ENCODE data around the gene CTIF.

DNA sequence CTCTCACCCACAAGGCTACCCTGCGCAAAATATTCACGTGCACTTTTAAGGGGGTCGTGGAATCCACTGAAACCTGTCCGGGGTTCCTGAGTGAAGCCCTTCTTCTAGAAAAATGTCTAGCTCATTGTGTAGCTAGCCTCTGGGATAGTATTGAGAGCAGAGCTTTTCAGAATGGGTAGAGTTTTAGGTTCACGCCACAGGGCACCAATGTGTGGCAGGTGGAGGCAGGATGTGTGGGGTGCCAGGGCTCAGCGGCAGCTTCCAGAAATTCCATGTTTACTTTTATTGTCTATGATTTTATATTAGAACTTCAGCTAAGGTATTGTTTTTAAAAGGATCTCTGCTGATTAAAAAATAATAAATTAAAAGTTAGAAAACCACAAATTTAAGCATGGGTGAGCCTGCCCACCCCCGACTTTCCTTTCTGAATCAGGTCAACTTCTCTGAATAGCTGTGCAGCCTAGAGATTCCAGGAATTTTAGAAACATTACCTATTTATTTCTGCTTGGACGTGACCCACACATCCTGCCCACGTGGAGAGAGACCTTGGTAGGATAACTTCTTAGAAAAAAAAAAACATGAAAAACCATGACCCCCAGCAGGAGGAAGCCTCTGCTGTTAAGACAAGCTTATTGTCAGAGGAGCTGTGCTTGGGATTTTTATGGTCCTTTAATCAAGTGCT lies 163.7 kb downstream of the CTIF start:
- TF ChIP-seq, protein P1, sequence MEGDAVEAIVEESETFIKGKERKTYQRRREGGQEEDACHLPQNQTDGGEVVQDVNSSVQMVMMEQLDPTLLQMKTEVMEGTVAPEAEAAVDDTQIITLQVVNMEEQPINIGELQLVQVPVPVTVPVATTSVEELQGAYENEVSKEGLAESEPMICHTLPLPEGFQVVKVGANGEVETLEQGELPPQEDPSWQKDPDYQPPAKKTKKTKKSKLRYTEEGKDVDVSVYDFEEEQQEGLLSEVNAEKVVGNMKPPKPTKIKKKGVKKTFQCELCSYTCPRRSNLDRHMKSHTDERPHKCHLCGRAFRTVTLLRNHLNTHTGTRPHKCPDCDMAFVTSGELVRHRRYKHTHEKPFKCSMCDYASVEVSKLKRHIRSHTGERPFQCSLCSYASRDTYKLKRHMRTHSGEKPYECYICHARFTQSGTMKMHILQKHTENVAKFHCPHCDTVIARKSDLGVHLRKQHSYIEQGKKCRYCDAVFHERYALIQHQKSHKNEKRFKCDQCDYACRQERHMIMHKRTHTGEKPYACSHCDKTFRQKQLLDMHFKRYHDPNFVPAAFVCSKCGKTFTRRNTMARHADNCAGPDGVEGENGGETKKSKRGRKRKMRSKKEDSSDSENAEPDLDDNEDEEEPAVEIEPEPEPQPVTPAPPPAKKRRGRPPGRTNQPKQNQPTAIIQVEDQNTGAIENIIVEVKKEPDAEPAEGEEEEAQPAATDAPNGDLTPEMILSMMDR (IDR thresholded peaks at IDR 0.05; ENCODE audit: low read depth, low read length): no peak
- no peak for TF ChIP-seq EZH2phosphoT487 (IDR thresholded peaks at IDR 0.05; ENCODE audit: low read depth)
